GM12878 (cell line): ENCODE data around the gene HDAC5. TPM values are rescaled to one million over a fixed set of nuclear protein-coding genes. Genes with fewer than 3 reads are reported as not detected.
A peak's percentile ranks its signal among the peaks of the same experiment; 100 is the strongest.

ENCODE experiments used
- ATF2 ChIP-seq: IDR thresholded peaks from 2 replicates; pipeline ENCODE4 v1.6.1; 2012; ENCODE audit warnings: low read length, inconsistent platforms
- ATF3 ChIP-seq: IDR thresholded peaks from 2 replicates; pipeline ENCODE4 v1.6.1; 2011; ENCODE audit warnings: low read depth, mild to moderate bottlenecking, low read length, moderate library complexity, borderline replicate concordance; ENCODE audit errors: extremely low read depth
- BCL11A ChIP-seq: IDR thresholded peaks from 2 replicates; pipeline ENCODE4 v1.6.1; 2011; ENCODE audit warnings: low read depth, low read length
- CBX5 ChIP-seq: sonication (generic); IDR thresholded peaks from 2 replicates; pipeline ENCODE4 v1.6.1; 2016; ENCODE audit warnings: low read depth, moderate library complexity, mild to moderate bottlenecking, inconsistent platforms
- CHD2 ChIP-seq: IDR thresholded peaks from 2 replicates; pipeline ENCODE4 v1.6.1; 2011; ENCODE audit warnings: low read depth, low read length, improper control_type of control experiment, borderline replicate concordance
- EED ChIP-seq: sonication (generic); IDR thresholded peaks from 2 replicates; pipeline ENCODE4 v1.6.1; 2016; ENCODE audit warnings: antibody characterized with exemption, low read depth
- ELK1 ChIP-seq: IDR thresholded peaks from 2 replicates; pipeline ENCODE4 v1.6.1; 2012; ENCODE audit warnings: low read depth, low read length, improper control_type of control experiment
- IKZF2 ChIP-seq, 2 experiments: fragments of 450-650 bp; IDR thresholded peaks; 2 replicates each; pipeline ENCODE4 v1.6.1; 2017; ENCODE audit warnings: mild to moderate bottlenecking in 2 of 2, moderate library complexity in 2 of 2
- JUND ChIP-seq: IDR thresholded peaks from 2 replicates; pipeline ENCODE4 v1.6.1; 2012; ENCODE audit warnings: low read depth, mild to moderate bottlenecking, low read length, improper control_type of control experiment, moderate library complexity
- POLR2A ChIP-seq: IDR thresholded peaks from 2 replicates; pipeline ENCODE4 v1.6.1; 2011; ENCODE audit warnings: low read depth, mild to moderate bottlenecking, low read length
- POU2F2 ChIP-seq: IDR thresholded peaks from 3 replicates; pipeline ENCODE4 v1.6.1; 2011; ENCODE audit warnings: low read depth, mild to moderate bottlenecking, low read length, borderline replicate concordance
- RELA ChIP-seq: fragments of 450-650 bp; IDR thresholded peaks from 2 replicates; pipeline ENCODE4 v1.8.0; 2014; ENCODE audit warnings: borderline replicate concordance; ENCODE audit not compliant: partially characterized antibody
- REST ChIP-seq: IDR thresholded peaks from 2 replicates; pipeline ENCODE4 v1.6.1; 2012; ENCODE audit warnings: mild to moderate bottlenecking, low read depth, low read length
- ZBTB4 ChIP-seq: fragments of 450-650 bp; formaldehyde crosslinking; IDR thresholded peaks from 2 replicates; pipeline ENCODE4 v1.4.0; 2022; ENCODE audit warnings: mild to moderate bottlenecking, moderate library complexity
- ZNF687 ChIP-seq: fragments of 450-650 bp; IDR thresholded peaks from 2 replicates; pipeline ENCODE4 v1.6.1; 2017; ENCODE audit warnings: mild to moderate bottlenecking, moderate library complexity
- polyA plus RNA-seq, 11 experiments: library from polyadenylated mRNA; depleted of rRNA in 4 of 11; unstranded in 6 of 11; stranded (reverse) in 5 of 11; fragments of >200 nt; fragmentation: Nextera tagmentation in 4 of 11; fragmentation: Illumina TruSeq in 1 of 11; extraction: Ambion mirVana in 4 of 11; extraction: Trizol in 1 of 11; gene quantifications; 1 replicate in 1 of 11; 2 replicates in 10 of 11; pipeline versions ENCODE4 v1.2.1 to v1.2.3, GENCODE V29; 2011 to 2016; ENCODE audit warnings: inconsistent platforms in 2 of 11, missing spikeins in 2 of 11, low read depth in 1 of 11
- total RNA-seq, 4 experiments: library from RNA; depleted of rRNA in 3 of 4; stranded (reverse); fragments of >200 nt in 3 of 4; fragmentation: Illumina TruSeq in 1 of 4; extraction: Trizol in 1 of 4; gene quantifications; 2 replicates each; pipeline versions ENCODE4 v1.2.1 to v1.2.3, GENCODE V29; 2013 to 2021

The HDAC5 gene
- total and polyA plus RNA-seq, 10 of the 15 experiments (the other 5 are each of a cell fraction or from before 2014, with no cell fraction given) = 1.1 to 58.0 (median 27.3) TPM

GRCh38 chr17:44070455-44071197 is 52.8 kb downstream of the HDAC5 start, which contains the start of gene G6PC3 (continued):
- peak; percentile 44; the same call in 1 of the 2 replicates for TF ChIP-seq ELK1
- TF ChIP-seq POU2F2 = peak; percentile 51; the same call in 2 of the 3 replicates
- no peak for TF ChIP-seq ZBTB4 (CRISPR knock-in tag)
- no peak for TF ChIP-seq CBX5
- peak; percentile 66; the same call in 1 of the 2 replicates for TF ChIP-seq CHD2
- TF ChIP-seq ZNF687 = peak; percentile 82
- no peak for TF ChIP-seq REST
- TF ChIP-seq JUND = no peak
- TF ChIP-seq BCL11A = no peak
- TF ChIP-seq ATF2 = no peak
- TF ChIP-seq POLR2A = peak; percentile 83
- peak; percentile 92 for TF ChIP-seq RELA
- TF ChIP-seq IKZF2 (IDR thresholded peaks at IDR 0.05) = peak; percentile 58 to 70; a peak in 3 of 4 replicates
- no peak for TF ChIP-seq EED
- peak; percentile 98 for TF ChIP-seq ATF3
